H1 (cell line): ENCODE data around the gene TBC1D4. TPM values are rescaled to one million over a fixed set of nuclear protein-coding genes. Genes with fewer than 3 reads are reported as not detected.

Experiments used
- CTCF ChIA-PET: fragments of 300-600 bp; sonication (Branson Sonifier 250); formaldehyde crosslinking; loops from one replicate; lab custom pipeline; 2021; ENCODE audit not compliant: partially characterized antibody; lab: Charles Lee
- POLR2A ChIA-PET: fragments of 300-600 bp; sonication (Branson Sonifier 250); formaldehyde crosslinking; loops from one replicate; lab custom pipeline; 2021; ENCODE audit warnings: inconsistent platforms; ENCODE audit not compliant: partially characterized antibody; lab: Charles Lee
- DNase-seq, 2 experiments: peaks; one replicate each; pipeline versions ENCODE4 v3.0.0 to v3.0.0-alpha.2; 2010 to 2022; ENCODE audit warnings: low spot score in 2 of 2, low read depth in 1 of 2, mixed read lengths in 1 of 2
- FAIRE-seq: peaks from 2 replicates; lab custom pipeline; 2011; peaks lifted over from hg19 to GRCh38; lab: Jason Lieb, UNC
- H2AFZ ChIP-seq: 2 replicates; pipeline ENCODE4 v1.8.1; 2012; ENCODE audit warnings: low read length, inconsistent platforms
- H2AK5ac ChIP-seq: 2 replicates; pipeline ENCODE4 v1.6.1; 2013; ENCODE audit warnings: low read depth, low read length
- H2BK120ac ChIP-seq: replicated peaks from 2 replicates; pipeline ENCODE3; 2013; ENCODE audit warnings: low read depth, low read length, inconsistent platforms
- H2BK12ac ChIP-seq: 2 replicates; pipeline ENCODE4 v1.6.1; 2013; ENCODE audit warnings: low read depth, low read length
- H2BK15ac ChIP-seq: 2 replicates; pipeline ENCODE4 v1.6.1; 2013; ENCODE audit warnings: low read length
- H2BK20ac ChIP-seq: 2 replicates; pipeline ENCODE4 v1.6.1; 2013; ENCODE audit warnings: low read length
- H2BK5ac ChIP-seq: 2 replicates; pipeline ENCODE4 v1.6.1; 2013; ENCODE audit warnings: low read depth, low read length
- H3K14ac ChIP-seq: 2 replicates; pipeline ENCODE4 v1.6.1; 2013; ENCODE audit warnings: inconsistent platforms; ENCODE audit not compliant: insufficient read length
- H3K18ac ChIP-seq: 2 replicates; pipeline ENCODE4 v1.6.1; 2013; ENCODE audit warnings: low read length; ENCODE audit errors: extremely low read depth
- H3K23ac ChIP-seq: 2 replicates; pipeline ENCODE4 v1.6.1; 2013; ENCODE audit warnings: inconsistent platforms; ENCODE audit not compliant: insufficient read length
- H3K23me2 ChIP-seq: 2 replicates; pipeline ENCODE4 v1.6.1; 2013; ENCODE audit warnings: low read depth, low read length
- H3K27ac ChIP-seq: 2 replicates; pipeline ENCODE4 v1.6.1; 2011; ENCODE audit warnings: low read depth, low read length, inconsistent platforms
- H3K27me3 ChIP-seq, 4 experiments: replicated peaks in 1 of 4; 1 replicate in 1 of 4; 2 replicates in 3 of 4; pipeline versions ENCODE4 v1.6.1 to v1.8.1; 2011 to 2013; ENCODE audit warnings: low read length in 3 of 4, mild to moderate bottlenecking in 3 of 4, inconsistent platforms in 2 of 4, mixed read lengths in 2 of 4, moderate library complexity in 1 of 4; ENCODE audit not compliant: control insufficient read depth in 3 of 4, insufficient read depth in 3 of 4; ENCODE audit errors: extremely low read depth in 1 of 4
- H3K36me3 ChIP-seq, 4 experiments: 2 replicates each; pipeline versions ENCODE4 v1.6.1 to v1.8.1; 2011 to 2013; ENCODE audit warnings: mild to moderate bottlenecking in 4 of 4, low read length in 3 of 4, moderate library complexity in 2 of 4, control low read depth in 1 of 4, inconsistent platforms in 1 of 4; ENCODE audit not compliant: insufficient read depth in 4 of 4, control insufficient read depth in 2 of 4
- H3K4ac ChIP-seq: replicated peaks from 2 replicates; pipeline ENCODE3; 2013; ENCODE audit warnings: low read length, low read depth, mixed read lengths, inconsistent platforms; ENCODE audit not compliant: insufficient read length
- H3K4me1 ChIP-seq, 4 experiments: replicated peaks in 1 of 4; 1 replicate in 1 of 4; 2 replicates in 3 of 4; pipeline versions ENCODE4 v1.6.1 to v1.8.1; 2011 to 2013; ENCODE audit warnings: low read length in 3 of 4, inconsistent platforms in 2 of 4, mixed read lengths in 1 of 4; ENCODE audit not compliant: insufficient read depth in 4 of 4, control insufficient read depth in 3 of 4
- H3K4me2 ChIP-seq, 2 experiments: 2 replicates each; pipeline versions ENCODE4 v1.6.1 to v1.8.1; 2011 to 2013; ENCODE audit warnings: low read depth in 2 of 2, low read length in 2 of 2, control low read depth in 1 of 2, inconsistent platforms in 1 of 2, mild to moderate bottlenecking in 1 of 2; ENCODE audit not compliant: insufficient read depth in 1 of 2
- H3K4me3 ChIP-seq, 4 experiments: fragments of 200-600, 300-600 bp in 1 of 4; sonication (generic), shearing (Covaris generic), sonication (Bioruptor Twin) in 1 of 4; 2 replicates each; pipeline versions ENCODE4 v1.5.1 to v1.8.1; 2011 to 2016; ENCODE audit warnings: low read length in 4 of 4, low read depth in 3 of 4, control low read depth in 2 of 4, inconsistent platforms in 2 of 4, mild to moderate bottlenecking in 2 of 4, mixed read lengths in 1 of 4, moderate library complexity in 1 of 4; ENCODE audit not compliant: insufficient read depth in 2 of 4; ENCODE audit errors: extremely low read depth in 1 of 4
- H3K56ac ChIP-seq: replicated peaks from 2 replicates; pipeline ENCODE3; 2013; ENCODE audit warnings: low read depth, mild to moderate bottlenecking, mixed read lengths, low read length, inconsistent platforms; ENCODE audit not compliant: insufficient read length
- H3K79me1 ChIP-seq: 2 replicates; pipeline ENCODE4 v1.6.1; 2013; ENCODE audit warnings: low read depth, low read length, control low read depth
- H3K79me2 ChIP-seq, 2 experiments: 2 replicates each; pipeline versions ENCODE4 v1.6.1 to v1.8.1; 2012 to 2013; ENCODE audit warnings: low read length in 2 of 2, mild to moderate bottlenecking in 2 of 2, inconsistent platforms in 1 of 2; ENCODE audit not compliant: insufficient read depth in 2 of 2, control insufficient read depth in 1 of 2
- H3K9ac ChIP-seq, 4 experiments: replicated peaks in 1 of 4; 1 replicate in 1 of 4; 2 replicates in 3 of 4; pipeline versions ENCODE4 v1.6.1 to v1.8.1; 2011 to 2013; ENCODE audit warnings: low read depth in 3 of 4, low read length in 3 of 4, control low read depth in 2 of 4, mild to moderate bottlenecking in 2 of 4, moderate library complexity in 2 of 4, inconsistent platforms in 1 of 4; ENCODE audit errors: extremely low read depth in 1 of 4
- H3K9me3 ChIP-seq, 2 experiments: 2 replicates each; pipeline versions ENCODE4 v1.6.1 to v1.8.1; 2012 to 2013; ENCODE audit warnings: mild to moderate bottlenecking in 2 of 2, moderate library complexity in 2 of 2, control low read depth in 1 of 2, inconsistent platforms in 1 of 2, low read depth in 1 of 2, low read length in 1 of 2, mixed read lengths in 1 of 2; ENCODE audit not compliant: insufficient read depth in 2 of 2
- H4K20me1 ChIP-seq, 2 experiments: replicated peaks in 1 of 2; 2 replicates each; pipeline versions ENCODE3 to v1.8.1; 2011 to 2013; ENCODE audit warnings: inconsistent platforms in 2 of 2, low read length in 2 of 2, mild to moderate bottlenecking in 1 of 2; ENCODE audit not compliant: insufficient read depth in 2 of 2, control insufficient read depth in 1 of 2
- H4K5ac ChIP-seq: 2 replicates; pipeline ENCODE4 v1.6.1; 2013; ENCODE audit warnings: low read length, low read depth, mixed read lengths, inconsistent platforms; ENCODE audit not compliant: insufficient read length
- H4K8ac ChIP-seq: 2 replicates; pipeline ENCODE4 v1.8.0; 2013; ENCODE audit warnings: mild to moderate bottlenecking, moderate library complexity, low read length, inconsistent platforms; ENCODE audit not compliant: insufficient read depth; ENCODE audit errors: extremely low read depth
- H4K91ac ChIP-seq: replicated peaks from 2 replicates; pipeline ENCODE3; 2013; ENCODE audit warnings: low read length, mixed read lengths, inconsistent platforms; ENCODE audit not compliant: insufficient read length
- EP300 ChIP-seq, 2 experiments: IDR thresholded peaks; 1 replicate in 1 of 2; 2 replicates in 1 of 2; pipeline ENCODE4 v1.6.1; 2011 to 2012; ENCODE audit warnings: low read depth in 2 of 2, low read length in 2 of 2, mild to moderate bottlenecking in 2 of 2, borderline replicate concordance in 1 of 2, inconsistent platforms in 1 of 2, moderate library complexity in 1 of 2
- FOSL1 ChIP-seq: IDR thresholded peaks from 2 replicates; pipeline ENCODE4 v1.6.1; 2011; ENCODE audit warnings: mild to moderate bottlenecking, low read depth, low read length, moderate library complexity; ENCODE audit not compliant: insufficient read depth
- GABPA ChIP-seq: IDR thresholded peaks from 2 replicates; pipeline ENCODE4 v1.6.1; 2011; ENCODE audit warnings: mild to moderate bottlenecking, low read length, moderate library complexity, borderline replicate concordance; ENCODE audit not compliant: insufficient read depth
- GTF2F1 ChIP-seq: IDR thresholded peaks from 2 replicates; pipeline ENCODE4 v1.6.1; 2012; ENCODE audit warnings: low read depth, low read length, improper control_type of control experiment, borderline replicate concordance
- HDAC2 ChIP-seq, 2 experiments: fragments of 300-600 bp in 1 of 2; sonication (generic) in 1 of 2; IDR thresholded peaks; 2 replicates each; pipeline ENCODE4 v1.6.1; 2011 to 2012; ENCODE audit warnings: low read depth in 2 of 2, low read length in 2 of 2, mild to moderate bottlenecking in 2 of 2, moderate library complexity in 2 of 2, borderline replicate concordance in 1 of 2, inconsistent platforms in 1 of 2
- JUN ChIP-seq: IDR thresholded peaks from 2 replicates; pipeline ENCODE4 v1.6.1; 2011; ENCODE audit warnings: low read depth, mild to moderate bottlenecking, improper control_type of control experiment, low read length
- NANOG ChIP-seq: IDR thresholded peaks from 2 replicates; pipeline ENCODE4 v1.6.1; 2011; ENCODE audit warnings: low read length, low read depth, mild to moderate bottlenecking, inconsistent platforms; ENCODE audit not compliant: insufficient read depth, poor library complexity, severe bottlenecking
- SIRT6 ChIP-seq: IDR thresholded peaks from one replicate; pipeline ENCODE4 v1.7.1; 2012; ENCODE audit warnings: low read length, inconsistent platforms
- TAF1 ChIP-seq: IDR thresholded peaks from 2 replicates; pipeline ENCODE4 v1.6.1; 2011; ENCODE audit warnings: mild to moderate bottlenecking, low read depth, low read length
- TEAD4 ChIP-seq: IDR thresholded peaks from 2 replicates; pipeline ENCODE4 v1.6.1; 2012; ENCODE audit warnings: low read depth, low read length, inconsistent platforms, mixed read lengths
- WGBS, 2 experiments: shearing (Covaris generic) in 1 of 2; methylation state at CpG; one replicate each; pipeline versions ENCODE4 v1.1.6 to v1.1.7; 2013 to 2015; ENCODE audit warnings: low lambda C conversion rate in 2 of 2, mixed read lengths in 2 of 2, inconsistent platforms in 1 of 2, low coverage in 1 of 2, missing lambda C conversion rate in 1 of 2; ENCODE audit not compliant: insufficient replicate concordance in 2 of 2, insufficient coverage in 1 of 2, insufficient read length in 1 of 2; ENCODE audit errors: extremely low coverage in 1 of 2, missing lambda C conversion rate in 1 of 2; 5-methylcytosine and 5-hydroxymethylcytosine counted together
- polyA plus RNA-seq, 7 experiments: library from polyadenylated mRNA; depleted of rRNA in 3 of 7; stranded (reverse) in 5 of 7; unstranded in 2 of 7; fragments of >200 nt in 5 of 7; fragments of 200-250 nt in 2 of 7; gene quantifications; 1 replicate in 5 of 7; 2 replicates in 1 of 7; 4 replicates in 1 of 7; pipeline versions ENCODE4 v1.2.1 to v1.2.3, GENCODE V29; 2011 to 2013; ENCODE audit warnings: missing spikeins in 2 of 7, mixed read lengths in 2 of 7
- total RNA-seq: library from RNA; stranded (reverse); fragmentation: NEBNext Ultra II Directional; extraction: Animal tissue kit (Norgen Biotek cat#: 25700); gene quantifications from 2 replicates; pipeline ENCODE4 v1.2.1, GENCODE V29; 2021
- TF ChIP-seq, protein P1 (sequence below): IDR thresholded peaks from 2 replicates; pipeline ENCODE4 v1.6.1; 2012; ENCODE audit warnings: inconsistent platforms

TBC1D4 gene
- total and polyA plus RNA-seq, 2 of the 8 experiments (the other 6 are each of a cell fraction or from before 2014, with no cell fraction given): 16.7 to 39.0 TPM

DNA sequence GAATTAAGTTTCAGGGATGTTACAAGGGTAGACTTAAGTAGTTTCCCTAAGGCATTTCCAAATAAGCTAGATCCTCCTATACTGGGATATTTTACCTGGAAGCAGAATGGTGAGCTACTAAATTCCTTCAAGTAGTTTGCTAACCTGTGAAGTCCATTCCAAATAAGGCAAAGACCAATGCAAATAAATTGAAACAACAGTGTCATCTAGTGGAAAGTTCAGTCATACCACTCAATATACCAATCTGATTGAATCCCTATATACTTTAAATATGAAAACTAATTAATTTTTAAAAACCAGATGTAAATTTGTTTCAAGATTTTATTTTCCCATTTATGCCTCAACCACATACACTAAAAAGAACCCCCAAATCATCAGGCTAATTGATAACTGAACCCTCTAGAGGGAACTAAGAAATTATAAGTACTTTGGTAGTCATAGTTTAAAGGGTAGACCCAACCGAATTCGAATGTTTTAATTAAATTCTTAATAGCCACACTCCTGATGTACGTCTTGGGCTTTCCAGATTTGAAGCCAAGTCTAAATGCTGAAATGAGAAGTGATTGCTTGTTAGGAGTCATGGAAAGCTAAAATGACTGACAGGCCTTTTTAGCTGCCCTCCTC, 223.7 kb downstream of the TBC1D4 start:
- Histone ChIP-seq H4K5ac (no peak overlapping the region), H3K4ac (no peak overlapping the region), H2AK5ac (no peak overlapping the region), H2BK20ac (no peak overlapping the region), H3K4me1 (no peaks in the 10 kb centered on the region), H4K91ac (no peak overlapping the region), H3K4me3 (no peak overlapping the region), H3K23ac (no peak overlapping the region), H3K56ac (no peak overlapping the region), H3K14ac (no peak overlapping the region), H3K4me2 (no peak overlapping the region), H3K79me1 (no peaks in the 10 kb centered on the region), H3K23me2 (no peaks in the 10 kb centered on the region), H4K8ac (no peak overlapping the region), H3K18ac (no peak overlapping the region), H3K27ac (no peak overlapping the region), H3K9ac (no peak overlapping the region), H4K20me1 (no peaks in the 10 kb centered on the region), H2BK12ac (no peak overlapping the region), H2BK15ac (no peak overlapping the region), H2AFZ (no peak overlapping the region), H3K79me2 (no peaks in the 10 kb centered on the region), H3K36me3 (no peaks in the 10 kb centered on the region), H3K27me3 (no peaks in the 10 kb centered on the region; a peak in 1 of 7 replicates), H2BK120ac (no peak overlapping the region), H3K9me3 (no peaks in the 10 kb centered on the region), H2BK5ac (no peak overlapping the region)
- CTCF ChIA-PET: interaction anchor here (1.0 to 3.2 kb wide), 9 partner anchors 39 to 1540 kb away, joined by 3 to 13 read pairs (median 3); no protein-coding TSS in a partner anchor
- no peak for DNase-seq
- POLR2A ChIA-PET: interaction anchor here (0.9 kb wide), 1 partner anchor 933 kb away, joined by 3 read pairs; no protein-coding TSS in a partner anchor
- FAIRE-seq: no peak
- WGBS, 2 experiments: 65% methylated on average over 3 of the region's 3 CpGs; no CpG with 5 or more reads in 1 of the 2 experiments
- TF ChIP-seq TEAD4 (no peak), FOSL1 (no peak), HDAC2 (IDR thresholded peaks at IDR 0.05; ENCODE audit: borderline replicate concordance in 1 of 2, low read depth in 2 of 2, low read length in 2 of 2) (no peak), GABPA (no peak), NANOG (no peak), TAF1 (no peak), GTF2F1 (no peak), JUN (no peak), SIRT6 (no peak), EP300 (IDR thresholded peaks at IDR 0.05; ENCODE audit: borderline replicate concordance in 1 of 2, low read depth in 2 of 2, low read length in 2 of 2) (no peak)
- TF ChIP-seq, protein P1, sequence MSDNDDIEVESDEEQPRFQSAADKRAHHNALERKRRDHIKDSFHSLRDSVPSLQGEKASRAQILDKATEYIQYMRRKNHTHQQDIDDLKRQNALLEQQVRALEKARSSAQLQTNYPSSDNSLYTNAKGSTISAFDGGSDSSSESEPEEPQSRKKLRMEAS: no peak
